ENCODE data around the gene PRKAA2. TPM values are rescaled to one million over a fixed set of nuclear protein-coding genes. Genes with fewer than 3 reads are reported as not detected.

Gene PRKAA2
- total and polyA plus RNA-seq, 3 donors from 2014 or later, result 1.8 to 5.3 (median 4.9) TPM

DNA sequence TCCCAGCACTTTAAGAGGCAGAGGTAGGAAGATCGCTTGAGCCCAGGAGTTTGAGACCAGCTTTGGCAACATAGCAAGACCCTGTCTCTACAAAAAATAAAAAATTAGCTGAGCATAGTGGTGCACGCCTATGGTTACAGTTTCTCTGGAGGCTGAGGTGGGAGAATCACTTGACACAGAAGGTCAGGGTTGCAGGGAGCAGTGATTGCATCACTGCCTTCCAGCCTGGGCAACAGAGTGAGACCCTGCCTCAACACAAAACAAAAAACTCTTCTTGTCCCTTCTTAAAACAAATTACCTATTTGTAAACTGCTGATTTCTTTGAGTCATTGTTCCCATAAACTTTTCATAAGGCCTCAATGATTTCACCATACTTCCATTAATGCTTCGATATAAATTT, 18.7 kb downstream of the PRKAA2 start:
- no peaks in the 10 kb centered on the region for H3K9me3 ChIP-seq
- H3K4me3 ChIP-seq, result no peak overlapping the region
- H3K4me1 ChIP-seq, result no peaks in the 10 kb centered on the region
- H3K27ac ChIP-seq, result no peak overlapping the region
- TF ChIP-seq POLR2A (IDR thresholded peaks at IDR 0.05), result no peak
- TF ChIP-seq, protein P1, sequence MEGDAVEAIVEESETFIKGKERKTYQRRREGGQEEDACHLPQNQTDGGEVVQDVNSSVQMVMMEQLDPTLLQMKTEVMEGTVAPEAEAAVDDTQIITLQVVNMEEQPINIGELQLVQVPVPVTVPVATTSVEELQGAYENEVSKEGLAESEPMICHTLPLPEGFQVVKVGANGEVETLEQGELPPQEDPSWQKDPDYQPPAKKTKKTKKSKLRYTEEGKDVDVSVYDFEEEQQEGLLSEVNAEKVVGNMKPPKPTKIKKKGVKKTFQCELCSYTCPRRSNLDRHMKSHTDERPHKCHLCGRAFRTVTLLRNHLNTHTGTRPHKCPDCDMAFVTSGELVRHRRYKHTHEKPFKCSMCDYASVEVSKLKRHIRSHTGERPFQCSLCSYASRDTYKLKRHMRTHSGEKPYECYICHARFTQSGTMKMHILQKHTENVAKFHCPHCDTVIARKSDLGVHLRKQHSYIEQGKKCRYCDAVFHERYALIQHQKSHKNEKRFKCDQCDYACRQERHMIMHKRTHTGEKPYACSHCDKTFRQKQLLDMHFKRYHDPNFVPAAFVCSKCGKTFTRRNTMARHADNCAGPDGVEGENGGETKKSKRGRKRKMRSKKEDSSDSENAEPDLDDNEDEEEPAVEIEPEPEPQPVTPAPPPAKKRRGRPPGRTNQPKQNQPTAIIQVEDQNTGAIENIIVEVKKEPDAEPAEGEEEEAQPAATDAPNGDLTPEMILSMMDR (IDR thresholded peaks at IDR 0.05), result no peak
- WGBS, 2 donors, result 77 to 93% methylated on average over 3 of the region's 3 CpGs
- DNase-seq, result no peak
- intact Hi-C loops (cut with DNase I; ENCODE audit: low total_unique reads), result no loop called here
- no peaks in the 10 kb centered on the region for H3K27me3 ChIP-seq
- no peaks in the 10 kb centered on the region for H3K36me3 ChIP-seq (ENCODE audit: low read depth, missing control alignments)

DNA sequence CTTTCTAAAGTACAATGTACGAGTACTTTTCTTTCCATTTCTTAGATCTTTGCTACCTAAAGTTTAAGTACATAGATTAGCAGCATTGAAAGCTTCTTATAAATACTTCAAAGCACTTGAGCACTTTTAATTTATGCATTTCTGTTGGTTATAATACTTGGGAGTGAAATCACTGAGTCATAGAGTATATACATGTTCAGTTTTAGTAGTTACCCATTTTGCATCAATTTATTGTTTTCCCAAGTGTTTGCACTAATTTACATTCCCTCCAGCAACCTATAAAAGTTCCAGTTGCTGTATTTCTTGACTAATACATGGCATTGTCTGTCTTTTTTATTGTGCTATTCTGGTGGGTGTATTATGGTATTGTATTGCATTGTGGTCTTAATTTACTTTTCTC, 20.3 kb downstream of the PRKAA2 start:
- Histone ChIP-seq H3K4me1 (no peaks in the 10 kb centered on the region), H3K9me3 (no peaks in the 10 kb centered on the region), H3K27ac (no peak overlapping the region), H3K36me3 (ENCODE audit: low read depth, missing control alignments) (no peaks in the 10 kb centered on the region), H3K27me3 (no peaks in the 10 kb centered on the region), H3K4me3 (no peak overlapping the region)
- TF ChIP-seq, protein P1 (IDR thresholded peaks at IDR 0.05), result no peak
- TF ChIP-seq POLR2A (IDR thresholded peaks at IDR 0.05), result no peak
- 97 to 100% methylated on average over 1 of the region's 1 CpG for WGBS, 2 donors
- intact Hi-C loops (cut with DNase I; ENCODE audit: low total_unique reads), result no loop called here
- DNase-seq, result no peak

GRCh38 chr1:56666112-56666608, 21.0 kb downstream of the PRKAA2 start:
- DNase-seq, result no peak
- Histone ChIP-seq H3K4me3 (no peak overlapping the region), H3K4me1 (no peaks in the 10 kb centered on the region), H3K36me3 (ENCODE audit: low read depth, missing control alignments) (no peaks in the 10 kb centered on the region), H3K9me3 (no peaks in the 10 kb centered on the region), H3K27me3 (no peaks in the 10 kb centered on the region), H3K27ac (no peak overlapping the region)
- intact Hi-C loops (cut with DNase I; ENCODE audit: low total_unique reads), result no loop called here
- WGBS, 2 donors, result 91 to 95% methylated on average over 3 of the region's 3 CpGs
- TF ChIP-seq, protein P1 (IDR thresholded peaks at IDR 0.05), result no peak
- no peak for TF ChIP-seq POLR2A (IDR thresholded peaks at IDR 0.05)

DNA sequence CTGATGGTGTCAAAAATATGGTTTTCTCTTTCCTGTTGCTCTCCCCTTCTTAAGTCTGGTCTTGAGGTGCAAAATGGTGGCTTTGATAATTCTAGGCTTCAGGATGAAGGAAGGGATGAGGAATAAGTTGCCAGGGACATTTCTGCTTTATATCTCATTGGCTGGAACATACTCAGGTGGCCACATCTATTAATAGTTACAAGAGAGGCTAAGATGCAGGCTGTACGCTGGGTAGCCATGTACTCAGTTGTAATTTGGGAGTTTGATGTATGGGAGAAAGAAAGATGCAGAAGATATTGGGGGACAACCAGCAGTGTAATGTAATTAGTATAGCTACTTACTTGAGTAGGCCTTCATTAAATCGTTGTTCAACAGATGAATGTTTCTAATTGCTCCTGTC, 25.2 kb downstream of the PRKAA2 start:
- intact Hi-C loops (cut with DNase I; ENCODE audit: low total_unique reads), result no loop called here
- 44 to 98% methylated on average over 2 of the region's 2 CpGs for WGBS, 2 donors
- no peaks in the 10 kb centered on the region for H3K27me3 ChIP-seq

GRCh38 chr1:56671085-56671484, 26.0 kb downstream of the PRKAA2 start:
- intact Hi-C loops (cut with DNase I; ENCODE audit: low total_unique reads), result no loop called here
- Histone ChIP-seq H3K27ac (no peak overlapping the region), H3K4me3 (no peak overlapping the region)

More for the DNA sequence above, 25.2 kb downstream of the PRKAA2 start:
- no peaks in the 10 kb centered on the region for H3K4me1 ChIP-seq
- no peak overlapping the region for H3K4me3 ChIP-seq
- no peaks in the 10 kb centered on the region for H3K36me3 ChIP-seq (ENCODE audit: low read depth, missing control alignments)
- no peak for TF ChIP-seq POLR2A (IDR thresholded peaks at IDR 0.05)
- TF ChIP-seq, protein P1 (IDR thresholded peaks at IDR 0.05), result no peak
- H3K9me3 ChIP-seq, result no peaks in the 10 kb centered on the region
- DNase-seq, result no peak
- no peak overlapping the region for H3K27ac ChIP-seq

More at GRCh38 chr1:56671085-56671484, 26.0 kb downstream of the PRKAA2 start:
- H3K4me1 ChIP-seq, result no peaks in the 10 kb centered on the region
- no peaks in the 10 kb centered on the region for H3K36me3 ChIP-seq (ENCODE audit: low read depth, missing control alignments)
- 92 to 94% methylated on average over 4 of the region's 4 CpGs for WGBS, 2 donors
- TF ChIP-seq POLR2A (IDR thresholded peaks at IDR 0.05), result no peak
- TF ChIP-seq, protein P1 (IDR thresholded peaks at IDR 0.05), result no peak
- DNase-seq, result no peak
- no peaks in the 10 kb centered on the region for H3K27me3 ChIP-seq
- H3K9me3 ChIP-seq, result no peaks in the 10 kb centered on the region

Data from testis (tissue), 3 donors.